Mammary epithelial cell (primary cell): ENCODE results near the gene SH3RF3.

Experiments
- EZH2 ChIP-seq: IDR thresholded peaks from 2 replicates; pipeline ENCODE4 v1.6.1; 2012; ENCODE audit warnings: low read length, inconsistent platforms, borderline replicate concordance
- TF ChIP-seq, protein P1 (sequence below), 2 donors: IDR thresholded peaks in 1 of 2; conservative IDR thresholded peaks in 1 of 2; 2 replicates each; pipeline ENCODE4 v1.5.1; 2011 to 2012; ENCODE audit warnings: inconsistent platforms in 2 of 2, low read length in 2 of 2, mild to moderate bottlenecking in 2 of 2, control low read depth in 1 of 2, low read depth in 1 of 2; ENCODE audit not compliant: insufficient read depth in 1 of 2; ENCODE audit errors: extremely low read depth in 1 of 2

DNA sequence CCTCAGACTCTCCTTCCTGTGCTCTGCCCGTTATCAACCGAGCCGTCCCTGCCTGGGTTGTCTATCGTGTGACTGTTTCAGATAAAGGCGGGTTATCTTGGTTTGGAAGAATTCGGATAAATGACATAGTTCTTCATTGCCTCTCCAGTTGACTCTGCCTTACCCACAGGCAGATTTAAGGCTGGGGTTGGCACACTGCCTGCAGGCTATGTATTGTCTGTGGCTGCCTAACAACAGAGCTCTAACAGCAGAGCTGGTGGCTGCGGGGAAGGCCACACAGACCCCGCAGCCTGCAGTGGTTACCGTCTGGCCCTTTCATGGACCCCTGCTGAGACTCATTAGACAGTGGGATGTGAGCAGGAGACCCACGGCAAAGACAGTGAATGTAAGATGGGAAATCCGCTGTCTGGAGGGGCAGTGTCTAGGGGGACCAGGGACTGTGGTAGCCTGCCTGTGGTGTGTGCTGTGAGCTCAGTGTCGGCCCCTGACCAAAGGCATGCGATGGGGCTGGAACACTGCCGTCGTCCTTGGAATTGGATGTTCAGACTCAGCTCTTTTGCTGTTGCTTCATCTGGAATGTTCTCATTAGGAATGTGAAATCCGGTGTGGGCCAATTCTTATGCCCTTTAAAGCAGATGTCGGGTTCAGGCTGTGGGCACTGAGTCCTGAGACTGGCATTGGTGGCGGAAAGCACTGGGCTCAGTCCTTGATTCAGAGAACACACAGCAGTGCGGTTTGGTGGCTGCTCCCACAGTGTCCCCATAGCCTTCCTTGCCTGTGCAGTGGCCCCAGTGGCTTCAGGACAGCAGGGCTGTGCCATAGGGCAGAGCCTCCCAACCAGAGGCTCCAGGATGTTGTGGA is 44.5 kb downstream of the SH3RF3 start:
- TF ChIP-seq, protein P1, sequence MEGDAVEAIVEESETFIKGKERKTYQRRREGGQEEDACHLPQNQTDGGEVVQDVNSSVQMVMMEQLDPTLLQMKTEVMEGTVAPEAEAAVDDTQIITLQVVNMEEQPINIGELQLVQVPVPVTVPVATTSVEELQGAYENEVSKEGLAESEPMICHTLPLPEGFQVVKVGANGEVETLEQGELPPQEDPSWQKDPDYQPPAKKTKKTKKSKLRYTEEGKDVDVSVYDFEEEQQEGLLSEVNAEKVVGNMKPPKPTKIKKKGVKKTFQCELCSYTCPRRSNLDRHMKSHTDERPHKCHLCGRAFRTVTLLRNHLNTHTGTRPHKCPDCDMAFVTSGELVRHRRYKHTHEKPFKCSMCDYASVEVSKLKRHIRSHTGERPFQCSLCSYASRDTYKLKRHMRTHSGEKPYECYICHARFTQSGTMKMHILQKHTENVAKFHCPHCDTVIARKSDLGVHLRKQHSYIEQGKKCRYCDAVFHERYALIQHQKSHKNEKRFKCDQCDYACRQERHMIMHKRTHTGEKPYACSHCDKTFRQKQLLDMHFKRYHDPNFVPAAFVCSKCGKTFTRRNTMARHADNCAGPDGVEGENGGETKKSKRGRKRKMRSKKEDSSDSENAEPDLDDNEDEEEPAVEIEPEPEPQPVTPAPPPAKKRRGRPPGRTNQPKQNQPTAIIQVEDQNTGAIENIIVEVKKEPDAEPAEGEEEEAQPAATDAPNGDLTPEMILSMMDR (conservative IDR thresholded peaks at IDR 0.05 in 1 of 2, IDR thresholded peaks at IDR 0.05 in 1 of 2; ENCODE audit: extremely low read depth in 1 of 2, insufficient read depth in 1 of 2, low read depth in 1 of 2, low read length in 2 of 2) = no peak
- no peak for TF ChIP-seq EZH2
